Mesendoderm (in vitro differentiated cells): Measurements from ENCODE around the gene FN3KRP.
A peak's percentile ranks its signal among the peaks of the same experiment; 100 is the strongest.

Experiments
- DNase-seq: peaks from one replicate; pipeline ENCODE4 v3.0.0; 2013
- H2AK5ac ChIP-seq: 2 replicates; pipeline ENCODE4 v1.6.1; 2013; ENCODE audit warnings: low read length, inconsistent platforms
- H2BK120ac ChIP-seq: 2 replicates; pipeline ENCODE4 v1.6.1; 2013; ENCODE audit warnings: low read depth, mild to moderate bottlenecking, low read length, moderate library complexity, mixed read lengths
- H2BK15ac ChIP-seq: replicated peaks from 2 replicates; pipeline ENCODE4 v1.6.1; 2013; ENCODE audit warnings: low read depth, mild to moderate bottlenecking, moderate library complexity
- H2BK5ac ChIP-seq: 2 replicates; pipeline ENCODE4 v1.6.1; 2013; ENCODE audit warnings: low read length, inconsistent platforms
- H3K18ac ChIP-seq: 2 replicates; pipeline ENCODE4 v1.6.1; 2013; ENCODE audit warnings: mild to moderate bottlenecking, low read length, mixed read lengths
- H3K23ac ChIP-seq: one replicate; pipeline ENCODE4 v1.6.1; 2013; ENCODE audit warnings: low read length
- H3K27ac ChIP-seq: 2 replicates; pipeline ENCODE4 v1.5.1; 2013; ENCODE audit warnings: low read depth, mild to moderate bottlenecking, inconsistent platforms, low read length, moderate library complexity
- H3K27me3 ChIP-seq: 2 replicates; pipeline ENCODE4 v1.6.1; 2013; ENCODE audit warnings: low read length, control low read depth, mild to moderate bottlenecking, inconsistent platforms; ENCODE audit not compliant: insufficient read depth, poor library complexity
- H3K36me3 ChIP-seq: 2 replicates; pipeline ENCODE4 v1.6.1; 2013; ENCODE audit warnings: low read length, inconsistent platforms; ENCODE audit not compliant: control insufficient read depth, insufficient read depth
- H3K4ac ChIP-seq: one replicate; pipeline ENCODE4 v1.6.1; 2013; ENCODE audit warnings: low read depth, mild to moderate bottlenecking, low read length, moderate library complexity
- H3K4me1 ChIP-seq: 2 replicates; pipeline ENCODE4 v1.6.1; 2013; ENCODE audit warnings: low read depth, low read length, inconsistent platforms; ENCODE audit not compliant: control insufficient read depth
- H3K4me2 ChIP-seq: 2 replicates; pipeline ENCODE4 v1.6.1; 2013; ENCODE audit warnings: low read length
- H3K4me3 ChIP-seq: 2 replicates; pipeline ENCODE4 v1.5.1; 2013; ENCODE audit warnings: mild to moderate bottlenecking, low read length
- H3K56ac ChIP-seq: one replicate; pipeline ENCODE4 v1.6.1; 2013; ENCODE audit warnings: low read length
- H3K79me1 ChIP-seq: 2 replicates; pipeline ENCODE4 v1.6.1; 2013; ENCODE audit warnings: low read length, inconsistent platforms
- H3K79me2 ChIP-seq: 2 replicates; pipeline ENCODE4 v1.6.1; 2013; ENCODE audit warnings: mild to moderate bottlenecking, low read length; ENCODE audit not compliant: control insufficient read depth, insufficient read depth
- H3K9ac ChIP-seq: 2 replicates; pipeline ENCODE4 v1.6.1; 2013; ENCODE audit warnings: low read length, inconsistent platforms
- H4K5ac ChIP-seq: one replicate; pipeline ENCODE4 v1.6.1; 2013; ENCODE audit warnings: low read length
- H4K8ac ChIP-seq: one replicate; pipeline ENCODE4 v1.6.1; 2013; ENCODE audit warnings: low read depth, mild to moderate bottlenecking, control low read depth, low read length, moderate library complexity
- WGBS: extraction: QIAGEN DNeasy Blood & Tissue Kit; methylation state at CpG from one replicate; pipeline ENCODE4 v1.1.7; 2013; ENCODE audit warnings: low lambda C conversion rate, missing lambda C conversion rate; ENCODE audit not compliant: insufficient coverage; ENCODE audit errors: extremely low coverage; 5-methylcytosine and 5-hydroxymethylcytosine counted together

The FN3KRP gene

GRCh38 chr17:82696916-82697807, 19.3 kb upstream of the FN3KRP start:
- no peaks in the 10 kb centered on the region for H3K79me1 ChIP-seq
- no peak overlapping the region for H2BK5ac ChIP-seq
- no peaks in the 10 kb centered on the region for H3K36me3 ChIP-seq
- H4K8ac ChIP-seq, result no peak overlapping the region
- no peak overlapping the region for H3K4me3 ChIP-seq
- H3K79me2 ChIP-seq, result no peaks in the 10 kb centered on the region
- no peak overlapping the region for H4K5ac ChIP-seq
- DNase-seq, result no peak
- no CpG with 5 or more reads among the region's 48 CpGs for WGBS
- no peak overlapping the region for H3K23ac ChIP-seq
- no peak overlapping the region for H3K18ac ChIP-seq
- no peak overlapping the region for H3K56ac ChIP-seq
- no peak overlapping the region for H3K9ac ChIP-seq
- H3K27ac ChIP-seq, result no peak overlapping the region
- H2BK120ac ChIP-seq, result no peak overlapping the region
- H2AK5ac ChIP-seq, result no peak overlapping the region
- no peak overlapping the region for H2BK15ac ChIP-seq
- no peak overlapping the region for H3K4ac ChIP-seq
- peaks cover 16% of the 10 kb centered on the region for H3K27me3 ChIP-seq
- no peaks in the 10 kb centered on the region for H3K4me1 ChIP-seq
- H3K4me2 ChIP-seq, result peak overlapping the region; percentile 11

GRCh38 chr17:82697808-82698064, 18.8 kb upstream of the FN3KRP start:
- H2AK5ac ChIP-seq, result no peak overlapping the region
- H3K4me2 ChIP-seq, result peak overlapping the region; percentile 11
- peaks cover 16% of the 10 kb centered on the region for H3K27me3 ChIP-seq
- no peaks in the 10 kb centered on the region for H3K79me1 ChIP-seq
- no CpG with 5 or more reads among the region's 32 CpGs for WGBS
- H4K8ac ChIP-seq, result no peak overlapping the region
- H2BK5ac ChIP-seq, result no peak overlapping the region
- no peak overlapping the region for H3K23ac ChIP-seq
- no peak overlapping the region for H3K27ac ChIP-seq
- no peaks in the 10 kb centered on the region for H3K79me2 ChIP-seq
- H4K5ac ChIP-seq, result no peak overlapping the region
- H3K9ac ChIP-seq, result no peak overlapping the region
- no peak overlapping the region for H3K18ac ChIP-seq
- no peak for DNase-seq
- H2BK15ac ChIP-seq, result no peak overlapping the region
- H3K4me1 ChIP-seq, result no peaks in the 10 kb centered on the region
- H3K56ac ChIP-seq, result no peak overlapping the region
- no peak overlapping the region for H3K4ac ChIP-seq
- H2BK120ac ChIP-seq, result no peak overlapping the region
- no peak overlapping the region for H3K4me3 ChIP-seq
- no peaks in the 10 kb centered on the region for H3K36me3 ChIP-seq

- peaks cover 16% of the 10 kb centered on the region for H3K27me3 ChIP-seq
- peak within 1 kb of the TSS; percentile 47 for H3K9ac ChIP-seq
- H3K4me3 ChIP-seq, result peak within 1 kb of the TSS; percentile 42
- no peak within 1 kb of the TSS for H3K18ac ChIP-seq
- H3K36me3 ChIP-seq, result no peaks in the 10 kb centered on the region
- no peak within 1 kb of the TSS for H2AK5ac ChIP-seq
- WGBS, result no CpG with 5 or more reads among the region's 112 CpGs
- no peaks in the 10 kb centered on the region for H3K79me1 ChIP-seq
- no peaks in the 10 kb centered on the region for H3K4me1 ChIP-seq
- H2BK15ac ChIP-seq, result no peak within 1 kb of the TSS
- H4K8ac ChIP-seq, result no peak within 1 kb of the TSS
- DNase-seq, result peak; percentile 99
- peak within 1 kb of the TSS; percentile 74 for H3K4me2 ChIP-seq
- no peak within 1 kb of the TSS for H3K23ac ChIP-seq
- no peak within 1 kb of the TSS for H3K4ac ChIP-seq
- no peak within 1 kb of the TSS for H4K5ac ChIP-seq
- H3K56ac ChIP-seq, result peak within 1 kb of the TSS; percentile 73
- H3K27ac ChIP-seq, result no peak within 1 kb of the TSS
- H3K79me2 ChIP-seq, result no peaks in the 10 kb centered on the region
- no peak within 1 kb of the TSS for H2BK5ac ChIP-seq
- no peak within 1 kb of the TSS for H2BK120ac ChIP-seq
These were observed 18.2 kb upstream of the FN3KRP start, which contains the start of gene RAB40B for GRCh38 chr17:82698065-82698973. Gene RAB40B (minus strand): TSS chr17:82698698. CDS start chr17:82698596, 102 bp downstream.

GRCh38 chr17:82698974-82699442, 17.5 kb upstream of the FN3KRP start:
- Histone ChIP-seq H3K4ac (no peak overlapping the region), H3K27me3 (peaks cover 16% of the 10 kb centered on the region), H2BK120ac (no peak overlapping the region), H3K4me3 (peak overlapping the region; percentile 42), H3K79me1 (no peaks in the 10 kb centered on the region), H2BK15ac (no peak overlapping the region), H3K4me1 (no peaks in the 10 kb centered on the region), H3K18ac (no peak overlapping the region), H2BK5ac (no peak overlapping the region), H3K56ac (no peak overlapping the region), H3K27ac (no peak overlapping the region), H4K5ac (no peak overlapping the region), H3K9ac (no peak overlapping the region), H3K79me2 (no peaks in the 10 kb centered on the region), H3K36me3 (no peaks in the 10 kb centered on the region), H3K4me2 (peak overlapping the region; percentile 74), H4K8ac (no peak overlapping the region), H2AK5ac (no peak overlapping the region), H3K23ac (no peak overlapping the region)
- WGBS, result no CpG with 5 or more reads among the region's 45 CpGs
- DNase-seq, result no peak

- Histone ChIP-seq H3K79me1 (no peaks in the 10 kb centered on the region), H3K4me1 (no peaks in the 10 kb centered on the region), H3K27me3 (peaks cover 16% of the 10 kb centered on the region), H3K23ac (no peak overlapping the region), H3K27ac (no peak overlapping the region), H3K18ac (no peak overlapping the region), H4K5ac (no peak overlapping the region), H2AK5ac (no peak overlapping the region), H3K4me3 (no peak overlapping the region), H3K9ac (no peak overlapping the region), H2BK15ac (no peak overlapping the region), H2BK5ac (no peak overlapping the region), H3K79me2 (no peaks in the 10 kb centered on the region), H3K4me2 (no peak overlapping the region), H3K56ac (no peak overlapping the region), H3K36me3 (no peaks in the 10 kb centered on the region), H4K8ac (no peak overlapping the region), H2BK120ac (no peak overlapping the region), H3K4ac (no peak overlapping the region)
- no peak for DNase-seq
- WGBS, result no CpG with 5 or more reads among the region's 13 CpGs
These were observed 17.0 kb upstream of the FN3KRP start for GRCh38 chr17:82699551-82699950.
